Measurements from ENCODE around the gene BLM. TPM values are rescaled to one million over a fixed set of nuclear protein-coding genes. Genes with fewer than 3 reads are reported as not detected.

BLM gene
- total and polyA plus RNA-seq, 2 of the 8 experiments (the other 6 are each of a cell fraction or from before 2014, with no cell fraction given), result 15.2 to 46.7 TPM

DNA sequence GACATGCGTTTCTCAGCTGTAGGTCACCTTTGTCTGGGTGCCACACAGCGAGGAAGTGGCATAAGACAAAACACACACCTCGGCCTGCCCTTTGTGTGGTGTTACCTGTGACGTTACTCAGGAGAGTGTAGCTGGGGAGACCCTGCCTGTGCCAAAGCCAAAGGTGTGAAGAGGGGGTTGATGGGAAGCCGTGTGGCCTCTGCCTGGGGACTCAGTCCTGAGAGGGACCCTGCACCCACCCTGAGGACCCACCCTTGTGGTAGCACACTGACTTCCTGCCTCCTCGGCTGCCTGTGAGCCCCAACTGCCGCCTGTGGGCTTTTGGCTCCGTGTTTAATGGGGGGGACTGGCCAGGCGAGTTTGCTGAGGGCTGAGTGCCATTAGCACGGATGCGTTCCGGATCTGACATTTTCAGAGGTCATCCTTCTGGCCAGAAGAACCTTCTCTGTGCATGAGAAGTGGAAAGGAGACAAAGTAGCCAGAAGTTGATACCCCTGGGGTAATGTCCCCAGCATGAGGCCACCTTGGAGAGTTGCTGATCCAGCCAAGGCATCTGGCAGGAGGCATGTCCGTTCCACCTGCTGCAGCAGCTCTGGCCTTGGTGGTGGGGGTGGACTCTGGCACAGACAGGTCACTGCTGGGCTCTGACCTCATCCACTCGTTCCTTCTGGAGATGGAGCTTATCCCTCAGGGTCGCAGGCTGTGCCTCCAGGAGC, 99.4 kb downstream of the BLM start:
- WGBS, 2 experiments (ENCODE audit: extremely low coverage in 1 of 2, insufficient coverage in 1 of 2, insufficient read length in 1 of 2, insufficient replicate concordance in 2 of 2, low coverage in 1 of 2, low lambda C conversion rate in 2 of 2, missing lambda C conversion rate in 1 of 2), result 93% methylated on average over 14 of the region's 15 CpGs; no CpG with 5 or more reads in 1 of the 2 experiments
- H3K4ac ChIP-seq (replicated peaks; ENCODE audit: insufficient read length, low read depth, low read length), result peak overlapping the region; percentile 48
- H3K79me1 ChIP-seq (ENCODE audit: low read depth, low read length), result no peaks in the 10 kb centered on the region
- ChIA-PET POLR2A (ENCODE audit: partially characterized antibody) (interaction anchor here (2.4 kb wide), 1 partner anchor 69 kb away, joined by 11 read pairs; no protein-coding TSS in a partner anchor), CTCF (ENCODE audit: partially characterized antibody) (interaction anchor here (0.6 to 12.3 kb wide), 10 partner anchors 10 to 120 kb away, joined by 3 to 132 read pairs (median 4); partner anchors contain the start of genes FES and UNC45A)
- H2AFZ ChIP-seq (ENCODE audit: low read length), result no peak overlapping the region
- no peak overlapping the region for H3K4me2 ChIP-seq (ENCODE audit: insufficient read depth in 1 of 2, low read depth in 2 of 2, low read length in 2 of 2)
- H4K8ac ChIP-seq (ENCODE audit: extremely low read depth, insufficient read depth, low read length), result 0 out of 2 replicates have a peak overlapping the region, but pooled peaks have one; percentile 58
- H3K36me3 ChIP-seq (ENCODE audit: control insufficient read depth in 2 of 4, insufficient read depth in 4 of 4, low read length in 3 of 4), result peaks cover 0 to 25% (median 3%) of the 10 kb centered on the region in 4 experiments; a peak in 4 of 8 replicates
- DNase-seq (ENCODE audit: low read depth in 1 of 2, low spot score in 2 of 2), result no peak
- H2AK5ac ChIP-seq (ENCODE audit: low read depth, low read length), result 0 out of 2 replicates have a peak overlapping the region, but pooled peaks have one; percentile 2
- no peak overlapping the region for H4K91ac ChIP-seq (replicated peaks; ENCODE audit: insufficient read length, low read length)
- peaks cover 12 to 24% (median 18%) of the 10 kb centered on the region in 4 experiments for H3K4me1 ChIP-seq (replicated peaks in 1 of 4; ENCODE audit: control insufficient read depth in 3 of 4, insufficient read depth in 4 of 4, low read length in 3 of 4)
- no peak for FAIRE-seq
- no peak overlapping the region for H2BK20ac ChIP-seq (ENCODE audit: low read length)
- H4K20me1 ChIP-seq (replicated peaks in 1 of 2; ENCODE audit: control insufficient read depth in 1 of 2, insufficient read depth in 2 of 2, low read length in 2 of 2), result no peaks in the 10 kb centered on the region
- H2BK120ac ChIP-seq (replicated peaks; ENCODE audit: low read depth, low read length), result no peak overlapping the region
- H2BK5ac ChIP-seq (ENCODE audit: low read depth, low read length), result no peak overlapping the region
- no peak overlapping the region for H3K14ac ChIP-seq (ENCODE audit: insufficient read length)
- H2BK12ac ChIP-seq (ENCODE audit: low read depth, low read length), result no peak overlapping the region
- no peak overlapping the region for H3K56ac ChIP-seq (replicated peaks; ENCODE audit: insufficient read length, low read depth, low read length)
- H2BK15ac ChIP-seq (ENCODE audit: low read length), result no peak overlapping the region
- H3K79me2 ChIP-seq (ENCODE audit: control insufficient read depth in 1 of 2, insufficient read depth in 2 of 2, low read length in 2 of 2), result no peaks in the 10 kb centered on the region
- no peaks in the 10 kb centered on the region for H3K9me3 ChIP-seq (ENCODE audit: insufficient read depth in 2 of 2, low read depth in 1 of 2, low read length in 1 of 2)
- H3K23me2 ChIP-seq (ENCODE audit: low read depth, low read length), result no peaks in the 10 kb centered on the region
- H3K9ac ChIP-seq (replicated peaks in 1 of 4; ENCODE audit: extremely low read depth in 1 of 4, low read depth in 3 of 4, low read length in 3 of 4), result no peak overlapping the region
- no peak overlapping the region for H3K23ac ChIP-seq (ENCODE audit: insufficient read length)
- H4K5ac ChIP-seq (ENCODE audit: insufficient read length, low read depth, low read length), result no peak overlapping the region
- no peak overlapping the region for H3K4me3 ChIP-seq (ENCODE audit: extremely low read depth in 1 of 4, insufficient read depth in 2 of 4, low read depth in 3 of 4, low read length in 4 of 4)
- H3K27ac ChIP-seq (ENCODE audit: low read depth, low read length), result no peak overlapping the region
- H3K27me3 ChIP-seq (replicated peaks in 1 of 4; ENCODE audit: control insufficient read depth in 3 of 4, extremely low read depth in 1 of 4, insufficient read depth in 3 of 4, low read length in 3 of 4), result no peaks in the 10 kb centered on the region
- H3K18ac ChIP-seq (ENCODE audit: extremely low read depth, low read length), result 0 out of 2 replicates have a peak overlapping the region, but pooled peaks have one; percentile 63
- TF ChIP-seq ATF3 (IDR thresholded peaks at IDR 0.05; ENCODE audit: insufficient read depth, low read depth, low read length) (no peak), SP4 (IDR thresholded peaks at IDR 0.05; ENCODE audit: low read length) (no peak), BRCA1 (IDR thresholded peaks at IDR 0.05; ENCODE audit: low read depth, low read length) (no peak), SIX5 (IDR thresholded peaks at IDR 0.05; ENCODE audit: low read depth, low read length) (no peak), RBBP5 (IDR thresholded peaks at IDR 0.05; ENCODE audit: borderline replicate concordance, low read depth, low read length) (no peak), POU5F1 (IDR thresholded peaks at IDR 0.05; ENCODE audit: low read depth, low read length) (no peak), YY1 (IDR thresholded peaks at IDR 0.05; ENCODE audit: low read depth, low read length) (no peak), TAF1 (IDR thresholded peaks at IDR 0.05; ENCODE audit: low read depth, low read length) (no peak), POLR2AphosphoS5 (IDR thresholded peaks at IDR 0.05; ENCODE audit: low read depth, low read length) (no peak), KDM5A (IDR thresholded peaks at IDR 0.05; ENCODE audit: low read length) (no peak), HDAC6 (IDR thresholded peaks at IDR 0.05; ENCODE audit: low read depth, low read length) (no peak), CHD1 (IDR thresholded peaks at IDR 0.05; ENCODE audit: low read depth, low read length) (no peak)

Measured in H1 (cell line).